A549 (cell line): Measurements from ENCODE around the gene CUL9.
A peak's percentile ranks its signal among the peaks of the same experiment; 100 is the strongest.

Experiments used
- CHD2 ChIP-seq: fragments of 150-350 bp; IDR thresholded peaks from 2 replicates; pipeline ENCODE4 v1.6.1; 2014; ENCODE audit warnings: low read length; ENCODE audit not compliant: partially characterized antibody
- EP300 ChIP-seq, 2 experiments: fragments of >200 bp; sonication (Bioruptor Twin); formaldehyde crosslinking; IDR thresholded peaks; 2 replicates in 1 of 2; 3 replicates in 1 of 2; pipeline ENCODE4 v1.6.1; 2016 to 2017
- FOSB ChIP-seq: fragments of 250-450 bp; sonication (Bioruptor Pico); IDR thresholded peaks from 2 replicates; pipeline ENCODE4 v1.5.0; 2020; ENCODE audit warnings: mild to moderate bottlenecking, moderate library complexity
- KDM5A ChIP-seq: fragments of 200-600 bp; sonication (generic); IDR thresholded peaks from 2 replicates; pipeline ENCODE4 v1.6.1; 2016; ENCODE audit warnings: antibody characterized with exemption, mild to moderate bottlenecking
- MAX ChIP-seq: IDR thresholded peaks from 2 replicates; pipeline ENCODE4 v1.6.1; 2012
- MAZ ChIP-seq: fragments of 150-350 bp; IDR thresholded peaks from 2 replicates; pipeline ENCODE4 v1.6.1; 2014; ENCODE audit warnings: antibody characterized with exemption, low read depth, low read length, borderline replicate concordance
- NFE2L2 ChIP-seq: fragments of 150-350 bp; conservative IDR thresholded peaks from 2 replicates; pipeline ENCODE4 v1.6.1; 2014; ENCODE audit warnings: low read length
- PHF8 ChIP-seq: fragments of 200-600 bp; sonication (generic); IDR thresholded peaks from 2 replicates; pipeline ENCODE4 v1.6.1; 2016; ENCODE audit warnings: low read depth, mild to moderate bottlenecking, antibody characterized with exemption, moderate library complexity, borderline replicate concordance
- POLR2A ChIP-seq: IDR thresholded peaks from 2 replicates; pipeline ENCODE4 v1.6.1; 2012; ENCODE audit warnings: mild to moderate bottlenecking, low read length
- SMC3 ChIP-seq: fragments of >200 bp; sonication (Bioruptor Twin); formaldehyde crosslinking; IDR thresholded peaks from 3 replicates; pipeline ENCODE4 v1.6.1; 2018; ENCODE audit warnings: inconsistent platforms
- TF ChIP-seq, protein P1 (sequence below): fragments of >200 bp; sonication (Bioruptor Twin); formaldehyde crosslinking; IDR thresholded peaks from 3 replicates; pipeline ENCODE4 v1.5.1; 2016

DNA sequence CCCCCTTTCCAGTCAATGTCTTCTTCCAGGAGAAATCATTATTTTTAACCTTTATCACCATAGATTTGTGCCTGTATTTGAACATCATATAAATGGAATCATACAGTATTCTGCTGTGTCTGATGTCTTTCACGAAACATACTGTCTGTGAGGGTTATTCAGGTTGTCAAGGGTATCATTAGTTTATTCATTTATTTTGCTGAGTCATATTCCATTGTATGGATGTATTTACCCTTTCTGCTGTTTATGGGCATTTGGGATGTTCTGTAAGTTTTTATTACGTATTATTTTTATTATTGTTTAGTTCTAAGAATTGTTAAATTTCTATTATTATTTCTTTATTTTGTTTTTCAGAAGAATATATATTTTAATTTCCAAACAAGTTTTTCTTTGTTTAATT lies 25.3 kb downstream of the CUL9 start:
- TF ChIP-seq EP300 (IDR thresholded peaks at IDR 0.05), result no peak
- no peak for TF ChIP-seq POLR2A
- TF ChIP-seq, protein P1, sequence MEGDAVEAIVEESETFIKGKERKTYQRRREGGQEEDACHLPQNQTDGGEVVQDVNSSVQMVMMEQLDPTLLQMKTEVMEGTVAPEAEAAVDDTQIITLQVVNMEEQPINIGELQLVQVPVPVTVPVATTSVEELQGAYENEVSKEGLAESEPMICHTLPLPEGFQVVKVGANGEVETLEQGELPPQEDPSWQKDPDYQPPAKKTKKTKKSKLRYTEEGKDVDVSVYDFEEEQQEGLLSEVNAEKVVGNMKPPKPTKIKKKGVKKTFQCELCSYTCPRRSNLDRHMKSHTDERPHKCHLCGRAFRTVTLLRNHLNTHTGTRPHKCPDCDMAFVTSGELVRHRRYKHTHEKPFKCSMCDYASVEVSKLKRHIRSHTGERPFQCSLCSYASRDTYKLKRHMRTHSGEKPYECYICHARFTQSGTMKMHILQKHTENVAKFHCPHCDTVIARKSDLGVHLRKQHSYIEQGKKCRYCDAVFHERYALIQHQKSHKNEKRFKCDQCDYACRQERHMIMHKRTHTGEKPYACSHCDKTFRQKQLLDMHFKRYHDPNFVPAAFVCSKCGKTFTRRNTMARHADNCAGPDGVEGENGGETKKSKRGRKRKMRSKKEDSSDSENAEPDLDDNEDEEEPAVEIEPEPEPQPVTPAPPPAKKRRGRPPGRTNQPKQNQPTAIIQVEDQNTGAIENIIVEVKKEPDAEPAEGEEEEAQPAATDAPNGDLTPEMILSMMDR, result no peak
- no peak for TF ChIP-seq MAX
- TF ChIP-seq PHF8, result no peak
- no peak for TF ChIP-seq FOSB (CRISPR knock-in tag)
- no peak for TF ChIP-seq KDM5A
- peak; percentile 77 for TF ChIP-seq NFE2L2
- TF ChIP-seq SMC3, result no peak
- no peak for TF ChIP-seq MAZ
- no peak for TF ChIP-seq CHD2
